ENCODE data around the gene RNF157. TPM values are rescaled to one million over a fixed set of nuclear protein-coding genes. Genes with fewer than 3 reads are reported as not detected.

RNF157 gene
- total and polyA plus RNA-seq, 2 of the 13 experiments (the other 11 are each of a cell fraction or from before 2014, with no cell fraction given), result 0.44 to 1.5 TPM

- TF ChIP-seq ZNF567 (CRISPR knock-in tag; IDR thresholded peaks at IDR 0.05; ENCODE audit: borderline replicate concordance) (no peak), ZNF160 (CRISPR knock-in tag; IDR thresholded peaks at IDR 0.05) (0 out of 2 replicates have a peak, but pooled peaks have one; percentile 12), GTF2F1 (IDR thresholded peaks at IDR 0.05; ENCODE audit: low read length) (no peak), THAP11 (CRISPR knock-in tag; IDR thresholded peaks at IDR 0.05) (no peak), MYPOP (CRISPR knock-in tag; IDR thresholded peaks at IDR 0.05) (peak; percentile 80; the same call in 1 of the 2 replicates), ZNF383 (CRISPR knock-in tag; IDR thresholded peaks at IDR 0.05; ENCODE audit: borderline replicate concordance) (no peak), CC2D1A (CRISPR knock-in tag; IDR thresholded peaks at IDR 0.05) (no peak), ZNF224 (CRISPR knock-in tag; IDR thresholded peaks at IDR 0.05) (no peak), FOXP1 (IDR thresholded peaks at IDR 0.05) (no peak), FOXP1 (CRISPR knock-in tag; IDR thresholded peaks at IDR 0.05) (no peak), ZFY (CRISPR knock-in tag; IDR thresholded peaks at IDR 0.05) (no peak), AHR (CRISPR knock-in tag; IDR thresholded peaks at IDR 0.05) (no peak), GATAD1 (CRISPR knock-in tag; IDR thresholded peaks at IDR 0.05) (no peak), TRIM22 (IDR thresholded peaks at IDR 0.05) (no peak), ZNF543 (CRISPR knock-in tag; IDR thresholded peaks at IDR 0.05) (no peak), NFKBIZ (CRISPR knock-in tag; IDR thresholded peaks at IDR 0.05) (0 out of 2 replicates have a peak, but pooled peaks have one; percentile 53), ELF4 (CRISPR knock-in tag; IDR thresholded peaks at IDR 0.05; ENCODE audit: borderline replicate concordance) (no peak), POLR2A (IDR thresholded peaks at IDR 0.05; ENCODE audit: insufficient read depth in 1 of 2, low read depth in 2 of 2, low read length in 2 of 2) (no peak), ZNF780A (CRISPR knock-in tag; IDR thresholded peaks at IDR 0.05) (no peak), RXRB (CRISPR knock-in tag; IDR thresholded peaks at IDR 0.05; ENCODE audit: borderline replicate concordance) (0 out of 2 replicates have a peak, but pooled peaks have one; percentile 18), NKX3-1 (CRISPR knock-in tag; IDR thresholded peaks at IDR 0.05) (0 out of 2 replicates have a peak, but pooled peaks have one; percentile 36), ATF4 (CRISPR knock-in tag; IDR thresholded peaks at IDR 0.05) (no peak), ZC3H13 (CRISPR knock-in tag; IDR thresholded peaks at IDR 0.05) (no peak), ZFYVE20 (CRISPR knock-in tag; IDR thresholded peaks at IDR 0.05; ENCODE audit: borderline replicate concordance, low read depth) (no peak)
- TF ChIP-seq, protein P1, sequence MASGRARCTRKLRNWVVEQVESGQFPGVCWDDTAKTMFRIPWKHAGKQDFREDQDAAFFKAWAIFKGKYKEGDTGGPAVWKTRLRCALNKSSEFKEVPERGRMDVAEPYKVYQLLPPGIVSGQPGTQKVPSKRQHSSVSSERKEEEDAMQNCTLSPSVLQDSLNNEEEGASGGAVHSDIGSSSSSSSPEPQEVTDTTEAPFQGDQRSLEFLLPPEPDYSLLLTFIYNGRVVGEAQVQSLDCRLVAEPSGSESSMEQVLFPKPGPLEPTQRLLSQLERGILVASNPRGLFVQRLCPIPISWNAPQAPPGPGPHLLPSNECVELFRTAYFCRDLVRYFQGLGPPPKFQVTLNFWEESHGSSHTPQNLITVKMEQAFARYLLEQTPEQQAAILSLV (CRISPR knock-in tag; IDR thresholded peaks at IDR 0.05; ENCODE audit: borderline replicate concordance), result 0 out of 2 replicates have a peak, but pooled peaks have one; percentile 32
- TF ChIP-seq, protein P2, sequence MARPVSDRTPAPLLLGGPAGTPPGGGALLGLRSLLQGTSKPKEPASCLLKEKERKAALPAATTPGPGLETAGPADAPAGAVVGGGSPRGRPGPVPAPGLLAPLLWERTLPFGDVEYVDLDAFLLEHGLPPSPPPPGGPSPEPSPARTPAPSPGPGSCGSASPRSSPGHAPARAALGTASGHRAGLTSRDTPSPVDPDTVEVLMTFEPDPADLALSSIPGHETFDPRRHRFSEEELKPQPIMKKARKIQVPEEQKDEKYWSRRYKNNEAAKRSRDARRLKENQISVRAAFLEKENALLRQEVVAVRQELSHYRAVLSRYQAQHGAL (CRISPR knock-in tag; IDR thresholded peaks at IDR 0.05; ENCODE audit: not compliant biosample characterization), result no peak
- TF ChIP-seq, protein P3, sequence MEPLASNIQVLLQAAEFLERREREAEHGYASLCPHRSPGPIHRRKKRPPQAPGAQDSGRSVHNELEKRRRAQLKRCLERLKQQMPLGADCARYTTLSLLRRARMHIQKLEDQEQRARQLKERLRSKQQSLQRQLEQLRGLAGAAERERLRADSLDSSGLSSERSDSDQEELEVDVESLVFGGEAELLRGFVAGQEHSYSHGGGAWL (CRISPR knock-in tag; IDR thresholded peaks at IDR 0.05), result no peak
Measured at GRCh38 chr17:76240461-76241203, at the start of gene RNF157 (continued).
